ENCODE data around the gene TMPRSS7.

GRCh38 chr3:112005091-112005672, 29.4 kb upstream of the TMPRSS7 start:
- TF ChIP-seq CTCF (IDR thresholded peaks at IDR 0.05 in 8 of 11, conservative IDR thresholded peaks at IDR 0.05 in 3 of 11) (no peak), POLR2A (IDR thresholded peaks at IDR 0.05) (no peak), POLR2AphosphoS5 (IDR thresholded peaks at IDR 0.05) (no peak)
